Lower lobe of right lung (tissue), 2 donors: ENCODE data around the gene SYTL2. TPM values are rescaled to one million over a fixed set of nuclear protein-coding genes. Genes with fewer than 3 reads are reported as not detected.

ENCODE experiments used
- ATAC-seq, 2 donors: fragments of 200-7000 bp; cut with Tn5 transposase; one replicate each; pipeline ENCODE4 v1.9.1; 2020 to 2022; ENCODE audit warnings: mild to moderate bottlenecking in 2 of 2, moderate library complexity in 2 of 2
- DNase-seq: peaks from one replicate; pipeline ENCODE4 v3.0.0-alpha.2; 2020
- H3K27ac ChIP-seq: fragments of 200-600 bp; one replicate; pipeline ENCODE4 v1.8.0; 2022
- H3K27me3 ChIP-seq: fragments of 200-600 bp; one replicate; pipeline ENCODE4 v1.8.0; 2022; ENCODE audit warnings: low read depth
- H3K36me3 ChIP-seq: fragments of 200-600 bp; one replicate; pipeline ENCODE4 v1.8.0; 2022; ENCODE audit warnings: mild to moderate bottlenecking
- H3K4me1 ChIP-seq: fragments of 200-600 bp; one replicate; pipeline ENCODE4 v1.8.0; 2022
- H3K4me3 ChIP-seq: fragments of 200-600 bp; one replicate; pipeline ENCODE4 v1.8.0; 2022; ENCODE audit warnings: mild to moderate bottlenecking
- H3K9me3 ChIP-seq: fragments of 200-600 bp; one replicate; pipeline ENCODE4 v1.8.0; 2022
- intact Hi-C: fragments of 100-400 bp; cut with DNase I; formaldehyde crosslinking; loops from one replicate; pipeline ENCODE4 v1.11.0; 2022
- total RNA-seq: library from RNA; stranded (reverse); fragmentation: NEBNext Ultra II Directional; extraction: Animal tissue kit (Norgen Biotek cat#: 25700); gene quantifications from one replicate; pipeline ENCODE4 v1.2.1, GENCODE V29; 2021
- TF ChIP-seq, protein P1 (sequence below): fragments of 200-600 bp; IDR thresholded peaks from one replicate; pipeline ENCODE4 v1.8.0; 2022; ENCODE audit warnings: antibody characterized with exemption, mild to moderate bottlenecking
- donor health status: DM: no; HTN: yes; CAD: no; lungs with severe emphysema.

SYTL2 gene
- total RNA-seq, 1 donor from 2014 or later, result 23.6 TPM

DNA sequence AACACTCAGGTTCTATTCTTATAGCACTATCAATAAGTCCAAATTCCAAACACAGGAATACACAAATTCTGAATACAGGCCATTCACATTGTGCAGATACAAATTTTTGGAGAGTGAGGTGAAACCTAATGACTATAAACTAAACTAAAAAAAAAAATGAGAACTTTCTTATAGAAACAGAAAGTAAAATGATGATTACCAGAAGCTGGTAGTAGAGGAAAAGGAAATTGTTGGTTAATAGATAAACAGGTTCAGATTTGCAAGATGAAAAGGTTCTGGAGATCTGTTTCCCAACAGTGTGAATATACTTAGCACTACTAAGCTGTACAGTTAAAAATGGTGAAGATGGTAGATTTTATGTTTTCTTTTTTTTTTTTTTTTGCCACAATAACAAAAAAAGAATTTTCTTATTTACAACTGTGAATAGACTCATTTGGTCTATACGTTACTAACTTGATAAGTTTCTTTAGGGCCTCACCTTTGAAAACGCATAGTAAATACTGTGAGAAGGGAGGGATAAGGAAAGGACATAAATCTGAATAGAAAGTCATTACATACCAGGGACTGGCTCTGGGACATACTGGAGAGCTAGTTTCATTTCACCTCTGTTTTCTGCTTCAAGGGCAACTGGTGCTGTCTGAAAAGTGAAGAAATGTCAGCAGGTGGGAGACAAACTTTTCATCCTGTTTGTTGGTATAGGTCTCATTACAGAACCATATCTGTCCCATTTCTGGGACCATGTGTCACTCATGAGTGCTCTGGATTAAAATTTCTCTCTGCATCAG is 110.8 kb downstream of the SYTL2 start:
- TF ChIP-seq, protein P1, sequence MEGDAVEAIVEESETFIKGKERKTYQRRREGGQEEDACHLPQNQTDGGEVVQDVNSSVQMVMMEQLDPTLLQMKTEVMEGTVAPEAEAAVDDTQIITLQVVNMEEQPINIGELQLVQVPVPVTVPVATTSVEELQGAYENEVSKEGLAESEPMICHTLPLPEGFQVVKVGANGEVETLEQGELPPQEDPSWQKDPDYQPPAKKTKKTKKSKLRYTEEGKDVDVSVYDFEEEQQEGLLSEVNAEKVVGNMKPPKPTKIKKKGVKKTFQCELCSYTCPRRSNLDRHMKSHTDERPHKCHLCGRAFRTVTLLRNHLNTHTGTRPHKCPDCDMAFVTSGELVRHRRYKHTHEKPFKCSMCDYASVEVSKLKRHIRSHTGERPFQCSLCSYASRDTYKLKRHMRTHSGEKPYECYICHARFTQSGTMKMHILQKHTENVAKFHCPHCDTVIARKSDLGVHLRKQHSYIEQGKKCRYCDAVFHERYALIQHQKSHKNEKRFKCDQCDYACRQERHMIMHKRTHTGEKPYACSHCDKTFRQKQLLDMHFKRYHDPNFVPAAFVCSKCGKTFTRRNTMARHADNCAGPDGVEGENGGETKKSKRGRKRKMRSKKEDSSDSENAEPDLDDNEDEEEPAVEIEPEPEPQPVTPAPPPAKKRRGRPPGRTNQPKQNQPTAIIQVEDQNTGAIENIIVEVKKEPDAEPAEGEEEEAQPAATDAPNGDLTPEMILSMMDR, result no peak
- Histone ChIP-seq H3K9me3 (no peaks in the 10 kb centered on the region), H3K4me1 (no peaks in the 10 kb centered on the region), H3K4me3 (no peak overlapping the region), H3K27me3 (no peaks in the 10 kb centered on the region), H3K27ac (no peak overlapping the region), H3K36me3 (no peaks in the 10 kb centered on the region)
- intact Hi-C loops, result no loop called here
- no peak for DNase-seq
- ATAC-seq, result no peak

DNA sequence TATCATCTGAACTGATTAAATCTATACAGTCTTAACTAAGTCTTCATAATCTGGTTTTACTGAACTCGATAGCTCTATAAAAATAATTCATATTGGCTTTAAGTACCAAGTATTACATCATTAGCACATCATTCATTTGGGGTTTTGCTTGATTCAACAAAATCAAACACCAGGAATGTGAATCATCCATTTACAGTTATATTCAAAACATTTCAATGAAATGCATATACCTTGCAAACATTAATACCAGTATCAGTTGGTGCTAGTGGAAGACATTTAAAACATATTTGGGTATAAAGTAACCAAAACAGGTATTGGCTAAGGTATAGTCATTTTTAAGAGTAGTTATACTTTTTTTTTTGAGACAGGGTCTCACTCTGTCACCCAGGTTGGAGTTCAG is 112.7 kb downstream of the SYTL2 start:
- Histone ChIP-seq H3K27me3 (no peaks in the 10 kb centered on the region), H3K9me3 (no peaks in the 10 kb centered on the region), H3K27ac (no peak overlapping the region), H3K4me1 (no peaks in the 10 kb centered on the region), H3K36me3 (no peaks in the 10 kb centered on the region), H3K4me3 (no peak overlapping the region)
- TF ChIP-seq, protein P1, result no peak
- DNase-seq (no peak), ATAC-seq (no peak)
- intact Hi-C loops, result no loop called here

DNA sequence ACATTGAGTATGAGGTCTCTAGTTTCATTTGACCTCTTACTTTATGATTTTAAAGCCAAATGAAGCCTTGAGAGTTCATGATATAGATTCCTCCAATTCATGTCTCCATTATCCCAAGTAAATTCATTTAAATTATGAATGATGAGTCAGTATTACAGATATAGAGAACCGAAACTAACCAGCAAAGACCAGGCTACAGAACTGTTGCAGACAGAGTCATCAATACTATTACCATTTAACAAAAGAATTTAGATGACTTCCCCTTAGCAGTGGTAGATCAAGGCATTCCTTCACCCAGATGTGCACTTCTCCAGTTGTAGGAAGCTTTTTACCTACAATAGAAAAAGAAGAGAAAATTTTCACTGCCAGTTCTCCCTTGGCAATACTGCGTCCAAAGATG is 113.2 kb downstream of the SYTL2 start:
- ATAC-seq (no peak), DNase-seq (no peak)
- TF ChIP-seq, protein P1, result no peak
- Histone ChIP-seq H3K36me3 (no peaks in the 10 kb centered on the region), H3K9me3 (no peaks in the 10 kb centered on the region), H3K4me3 (no peak overlapping the region), H3K27me3 (no peaks in the 10 kb centered on the region), H3K27ac (no peak overlapping the region), H3K4me1 (no peaks in the 10 kb centered on the region)
- intact Hi-C loops, result no loop called here

GRCh38 chr11:85695546-85695945 is 115.4 kb downstream of the SYTL2 start:
- no peaks in the 10 kb centered on the region for H3K9me3 ChIP-seq
- no peaks in the 10 kb centered on the region for H3K27me3 ChIP-seq
- no peak for ATAC-seq
- no peaks in the 10 kb centered on the region for H3K4me1 ChIP-seq
- H3K27ac ChIP-seq, result no peak overlapping the region
- no peak for DNase-seq
- H3K4me3 ChIP-seq, result no peak overlapping the region
- TF ChIP-seq, protein P1, result no peak
- H3K36me3 ChIP-seq, result no peaks in the 10 kb centered on the region
- intact Hi-C loops, result no loop called here

DNA sequence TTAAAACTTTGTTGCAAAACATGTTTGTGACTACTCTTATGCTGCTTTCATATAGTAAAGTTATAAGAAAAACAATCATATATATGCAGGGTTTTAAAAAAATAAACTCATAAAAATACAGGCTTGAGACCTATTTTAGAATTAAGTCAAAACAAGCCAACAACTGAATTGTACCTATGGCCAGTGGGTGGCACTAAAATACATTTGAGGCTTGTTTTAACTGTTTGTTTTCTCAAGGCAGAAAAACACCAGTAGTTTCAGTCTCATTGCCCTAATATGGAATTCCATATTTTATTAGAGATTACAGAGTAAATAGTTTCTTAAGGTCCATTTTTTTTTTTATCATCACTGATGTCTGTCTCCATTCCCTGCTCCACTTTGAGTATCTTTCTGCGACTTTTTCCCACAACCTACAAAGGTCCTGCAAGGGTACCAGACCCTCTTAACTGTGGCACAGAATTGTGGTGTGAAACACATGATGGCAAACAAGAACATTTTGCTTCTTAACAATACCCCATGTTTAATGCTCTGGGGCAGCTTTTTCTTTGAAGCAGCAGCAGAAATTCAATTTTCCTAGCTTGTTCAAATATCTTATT is 116.5 kb downstream of the SYTL2 start:
- Histone ChIP-seq H3K4me3 (no peak overlapping the region), H3K27me3 (no peaks in the 10 kb centered on the region), H3K9me3 (no peaks in the 10 kb centered on the region), H3K27ac (no peak overlapping the region), H3K36me3 (no peaks in the 10 kb centered on the region), H3K4me1 (no peaks in the 10 kb centered on the region)
- ATAC-seq (no peak), DNase-seq (no peak)
- TF ChIP-seq, protein P1, result peak; percentile 44
- intact Hi-C loops, result no loop called here
